OCI-LY7 (cell line): Measurements from ENCODE around the gene TMPRSS6.

Experiments
- CTCF ChIP-seq: fragments of 200-600 bp; sonication (generic); conservative IDR thresholded peaks from 2 replicates; pipeline ENCODE4 v1.5.1; 2014; ENCODE audit warnings: mild to moderate bottlenecking, antibody characterized with exemption, low read length, moderate library complexity, mixed read lengths
- EZH2phosphoT487 ChIP-seq: fragments of 200-600 bp; sonication (generic); IDR thresholded peaks from 2 replicates; pipeline ENCODE4 v1.6.1; 2018; ENCODE audit warnings: low read depth, borderline replicate concordance, mild to moderate bottlenecking, mixed run types, antibody characterized with exemption, low read length, moderate library complexity, mixed read lengths

- no peak for TF ChIP-seq CTCF
- TF ChIP-seq EZH2phosphoT487 = no peak
Measured at GRCh38 chr22:37151401-37151800, 41.9 kb upstream of the TMPRSS6 start.
